ENCODE results near the gene DLGAP4. TPM values are rescaled to one million over a fixed set of nuclear protein-coding genes. Genes with fewer than 3 reads are reported as not detected.
"Not testable (repeated sequence)": the region's sequence is repeated elsewhere in the genome, so short reads cannot be mapped to it uniquely, and the experiment has no call there.

Gene DLGAP4
- polyA plus RNA-seq, 1 donor = 63.8 TPM

GRCh38 chr20:36460648-36461599 lies 154.8 kb downstream of the DLGAP4 start:
- DNase-seq = peak; percentile 96

- DNase-seq = peak; percentile 54
Measured at GRCh38 chr20:36461600-36462439, 155.7 kb downstream of the DLGAP4 start.

- DNase-seq = peak; percentile 48
Measured at GRCh38 chr20:36462440-36463211, 156.5 kb downstream of the DLGAP4 start.

- DNase-seq = no peak
Measured at GRCh38 chr20:36463212-36464061, 157.3 kb downstream of the DLGAP4 start.

- DNase-seq = no peak
Measured at GRCh38 chr20:36465109-36466080, 159.3 kb downstream of the DLGAP4 start.

GRCh38 chr20:36466089-36466488 lies 159.9 kb downstream of the DLGAP4 start:
- no peak for DNase-seq

GRCh38 chr20:36467076-36467999 lies 161.2 kb downstream of the DLGAP4 start:
- no peak for DNase-seq

GRCh38 chr20:36468149-36469000 lies 162.2 kb downstream of the DLGAP4 start:
- DNase-seq = no peak

- DNase-seq = no peak
Measured at GRCh38 chr20:36469973-36470372, 163.8 kb downstream of the DLGAP4 start.

GRCh38 chr20:36471885-36472636 lies 165.9 kb downstream of the DLGAP4 start:
- no peak for DNase-seq

- DNase-seq = no peak
Measured at GRCh38 chr20:36472637-36473090, 166.5 kb downstream of the DLGAP4 start.

- DNase-seq = no peak
Measured at GRCh38 chr20:36473164-36473563, 167.0 kb downstream of the DLGAP4 start.

- DNase-seq = no peak
Measured at GRCh38 chr20:36474563-36474962, 168.4 kb downstream of the DLGAP4 start.

GRCh38 chr20:36475054-36475453 lies 168.9 kb downstream of the DLGAP4 start:
- not testable (repeated sequence) for DNase-seq

GRCh38 chr20:36477475-36477874 lies 171.3 kb downstream of the DLGAP4 start:
- no peak for DNase-seq

- DNase-seq = no peak
Measured at GRCh38 chr20:36478137-36478905, 172.2 kb downstream of the DLGAP4 start.

Measured in hindlimb muscle (tissue), 1 donor.